Coronary artery (tissue), 2 donors: ENCODE results near the gene ZNF277.
"Not testable (repeated sequence)": the region's sequence is repeated elsewhere in the genome, so short reads cannot be mapped to it uniquely, and the experiment has no call there.

Experiments
- DNase-seq: peaks from one replicate; pipeline ENCODE4 v3.0.0-alpha.2; 2017; ENCODE audit warnings: low spot score
- H3K27ac ChIP-seq, 2 donors: fragments of 200-600 bp; sonication (generic); one replicate each; pipeline ENCODE4 v1.5.1; 2016 to 2019
- H3K4me3 ChIP-seq: fragments of 200-600 bp; sonication (generic); 2 replicates; pipeline ENCODE4 v1.5.1; 2016; ENCODE audit warnings: mild to moderate bottlenecking, moderate library complexity
- TF ChIP-seq, protein P1 (sequence below): fragments of 200-600 bp; sonication (generic); IDR thresholded peaks from one replicate; pipeline ENCODE4 v1.5.1; 2019; ENCODE audit warnings: antibody characterized with exemption

Gene ZNF277

DNA sequence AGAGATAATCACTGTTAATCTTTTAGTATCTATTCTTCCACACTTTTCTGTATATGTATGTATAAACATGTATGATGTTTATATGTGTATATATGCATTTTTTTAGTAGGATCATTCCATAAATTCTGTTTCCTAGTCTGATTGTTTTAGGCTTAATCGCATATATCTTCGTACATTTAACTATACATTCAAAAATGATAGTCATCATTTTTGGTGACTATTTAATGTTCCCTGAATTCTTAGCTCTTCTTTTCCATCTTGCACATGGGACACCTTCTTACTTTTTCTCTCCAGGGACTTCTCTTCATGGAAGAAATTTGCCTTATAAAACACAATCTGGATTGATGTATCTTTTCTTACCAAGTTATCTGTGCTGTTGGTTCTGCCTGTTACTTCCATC, 42.1 kb downstream of the ZNF277 start:
- DNase-seq, result no peak
- H3K27ac ChIP-seq, result no peak overlapping the region
- TF ChIP-seq, protein P1, sequence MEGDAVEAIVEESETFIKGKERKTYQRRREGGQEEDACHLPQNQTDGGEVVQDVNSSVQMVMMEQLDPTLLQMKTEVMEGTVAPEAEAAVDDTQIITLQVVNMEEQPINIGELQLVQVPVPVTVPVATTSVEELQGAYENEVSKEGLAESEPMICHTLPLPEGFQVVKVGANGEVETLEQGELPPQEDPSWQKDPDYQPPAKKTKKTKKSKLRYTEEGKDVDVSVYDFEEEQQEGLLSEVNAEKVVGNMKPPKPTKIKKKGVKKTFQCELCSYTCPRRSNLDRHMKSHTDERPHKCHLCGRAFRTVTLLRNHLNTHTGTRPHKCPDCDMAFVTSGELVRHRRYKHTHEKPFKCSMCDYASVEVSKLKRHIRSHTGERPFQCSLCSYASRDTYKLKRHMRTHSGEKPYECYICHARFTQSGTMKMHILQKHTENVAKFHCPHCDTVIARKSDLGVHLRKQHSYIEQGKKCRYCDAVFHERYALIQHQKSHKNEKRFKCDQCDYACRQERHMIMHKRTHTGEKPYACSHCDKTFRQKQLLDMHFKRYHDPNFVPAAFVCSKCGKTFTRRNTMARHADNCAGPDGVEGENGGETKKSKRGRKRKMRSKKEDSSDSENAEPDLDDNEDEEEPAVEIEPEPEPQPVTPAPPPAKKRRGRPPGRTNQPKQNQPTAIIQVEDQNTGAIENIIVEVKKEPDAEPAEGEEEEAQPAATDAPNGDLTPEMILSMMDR, result no peak
- H3K4me3 ChIP-seq, result no peak overlapping the region

DNA sequence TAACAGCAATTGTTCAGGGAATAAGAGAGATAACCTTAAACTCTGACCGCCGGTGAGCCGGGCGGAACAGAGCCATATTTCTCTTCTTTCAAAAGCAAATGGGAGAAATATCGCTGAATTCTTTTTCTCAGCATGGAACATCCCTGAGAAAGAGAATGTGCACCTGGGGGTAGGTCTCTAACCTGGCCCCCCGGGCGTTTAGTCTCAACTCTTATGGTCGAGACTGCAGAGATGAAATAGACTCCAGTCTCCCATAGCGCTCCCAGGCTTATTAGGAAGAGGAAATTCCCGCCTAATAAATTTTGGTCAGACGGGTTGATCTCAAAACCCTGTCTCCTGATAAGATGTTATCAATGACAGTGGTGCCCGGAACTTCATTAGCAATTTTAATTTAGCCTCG, 43.5 kb downstream of the ZNF277 start:
- H3K27ac ChIP-seq, DNase-seq, H3K4me3 ChIP-seq: not testable (repeated sequence)

DNA sequence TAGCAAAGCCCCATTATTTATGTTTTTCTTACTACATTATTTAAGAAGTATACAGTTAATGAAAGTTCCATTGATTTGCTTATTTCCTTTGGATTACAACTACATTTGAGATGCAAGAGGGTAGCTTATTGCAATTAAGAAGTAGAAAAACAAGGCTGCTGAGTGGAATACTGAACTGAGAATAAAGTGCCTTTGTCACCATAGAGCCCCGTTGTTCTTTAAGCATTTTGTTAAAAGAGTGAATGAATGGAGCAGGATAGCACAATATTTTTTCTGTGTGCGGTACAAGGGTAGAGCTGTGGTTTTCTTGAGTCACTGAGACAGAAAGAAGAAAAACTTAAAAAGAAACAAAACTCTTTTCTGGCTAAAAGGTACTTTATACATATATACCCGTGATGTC, 45.6 kb downstream of the ZNF277 start:
- no peak overlapping the region for H3K4me3 ChIP-seq
- DNase-seq, result no peak
- H3K27ac ChIP-seq, result no peak overlapping the region
- TF ChIP-seq, protein P1, result no peak

DNA sequence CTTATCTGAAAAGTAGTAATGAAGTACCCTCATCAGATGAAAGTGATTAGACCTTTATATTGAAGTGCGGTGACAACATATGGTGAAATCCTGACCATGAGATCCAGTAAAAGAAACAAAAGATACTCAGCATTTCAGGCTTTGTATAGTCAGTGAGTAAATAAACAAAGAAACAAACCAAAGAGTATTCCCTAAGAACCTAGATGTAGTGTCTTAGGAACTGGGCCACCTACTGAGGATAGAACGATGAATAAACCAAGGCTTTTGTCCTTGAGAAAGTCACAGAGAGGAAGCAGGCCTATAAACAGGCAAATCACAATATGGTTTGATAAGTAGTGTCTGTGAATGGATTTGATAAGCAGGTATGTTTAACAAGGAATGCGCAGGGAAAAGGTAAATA, 46.2 kb downstream of the ZNF277 start:
- Histone ChIP-seq H3K4me3 (no peak overlapping the region), H3K27ac (no peak overlapping the region)
- no peak for DNase-seq
- TF ChIP-seq, protein P1, result no peak

- H3K27ac ChIP-seq, result no peak overlapping the region
- TF ChIP-seq, protein P1, result no peak
- no peak for DNase-seq
Measured at GRCh38 chr7:112254156-112254555, 47.7 kb downstream of the ZNF277 start.

DNA sequence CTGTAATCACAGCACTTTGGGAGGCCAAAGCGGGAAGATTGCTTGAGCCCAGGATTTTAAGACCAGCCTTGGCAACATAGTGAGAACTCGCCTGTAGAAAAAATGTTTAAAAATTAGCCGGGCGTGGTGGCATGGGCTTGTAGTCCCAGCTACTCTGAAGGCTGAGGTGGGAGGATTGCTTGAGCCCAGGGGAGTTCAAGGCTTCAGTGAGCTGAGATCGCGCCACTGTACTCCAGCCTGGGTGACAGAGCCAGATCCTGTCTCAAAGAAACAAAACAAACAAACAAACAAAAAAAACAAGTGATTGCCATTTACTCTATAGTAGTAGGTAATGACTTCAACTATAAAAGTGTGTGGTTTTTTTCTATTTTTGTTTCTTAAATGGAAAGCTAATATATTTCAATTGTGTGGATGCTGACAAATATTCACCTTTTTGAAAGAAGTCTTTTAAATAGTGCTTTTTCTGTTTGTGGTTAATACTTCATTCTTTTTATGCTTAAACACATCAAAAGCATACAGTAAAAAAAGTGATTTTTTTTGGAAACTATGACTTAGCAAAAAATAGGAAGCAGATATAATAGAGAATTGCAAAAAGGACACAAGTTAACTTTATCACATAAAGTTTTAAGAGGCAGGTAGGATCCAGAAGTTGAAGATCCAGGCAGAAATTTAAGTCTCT, 48.4 kb downstream of the ZNF277 start:
- TF ChIP-seq, protein P1, result no peak
- H3K27ac ChIP-seq, result no peak overlapping the region
- DNase-seq, result no peak
- no peak overlapping the region for H3K4me3 ChIP-seq

More at GRCh38 chr7:112254156-112254555, 47.7 kb downstream of the ZNF277 start:
- H3K4me3 ChIP-seq, result no peak overlapping the region

GRCh38 chr7:112255388-112255720, 48.9 kb downstream of the ZNF277 start:
- no peak for DNase-seq

More at GRCh38 chr7:112255388-112255720, 48.9 kb downstream of the ZNF277 start:
- TF ChIP-seq, protein P1, result no peak
- Histone ChIP-seq H3K27ac (no peak overlapping the region), H3K4me3 (no peak overlapping the region)
